Activated T-helper 1 cell treated with anti-CD3 and anti-CD28 coated beads, Interleukin-12 subunit alpha, Interleukin-12 subunit beta, Interleukin-2, Interleukin-4 antibody, amounts not matched to agents 30 ng/mL and 10 ng/mL and 1 ng/mL, durations not matched to agents 14 hours and 24 hours and 36 hours (primary cell): ENCODE results near the gene C1QTNF2. TPM values are rescaled to one million over a fixed set of nuclear protein-coding genes. Genes with fewer than 3 reads are reported as not detected.

ENCODE experiments used
- DNase-seq: peaks from one replicate; pipeline ENCODE4 v3.0.0; 2021; ENCODE audit warnings: low spot score
- H3K27ac Mint-ChIP-seq: one replicate; pipeline ENCODE4 v1.8.0; 2021; ENCODE audit warnings: mild to moderate bottlenecking, mixed read lengths
- H3K27me3 Mint-ChIP-seq: one replicate; pipeline ENCODE4 v1.8.0; 2022; ENCODE audit warnings: mild to moderate bottlenecking, moderate library complexity, mixed read lengths; ENCODE audit not compliant: insufficient read depth
- H3K36me3 Mint-ChIP-seq: one replicate; pipeline ENCODE4 v1.8.0; 2021; ENCODE audit warnings: low read depth, mixed read lengths
- H3K4me1 Mint-ChIP-seq: one replicate; pipeline ENCODE4 v1.8.0; 2021; ENCODE audit warnings: low read depth, mixed read lengths
- H3K4me3 Mint-ChIP-seq: one replicate; pipeline ENCODE4 v1.8.0; 2021; ENCODE audit warnings: mild to moderate bottlenecking, moderate library complexity, mixed read lengths
- H3K9me3 Mint-ChIP-seq: one replicate; pipeline ENCODE4 v1.8.0; 2021; ENCODE audit warnings: mixed read lengths
- intact Hi-C: fragments of 100-400 bp; cut with micrococcal nuclease; formaldehyde crosslinking; loops from one replicate; pipeline ENCODE4 v1.15.1; 2024
- total RNA-seq: library from RNA; stranded (reverse); gene quantifications from 2 replicates; pipeline ENCODE4 v1.2.3, GENCODE V29; 2022

C1QTNF2 gene
- total RNA-seq, 1 donor from 2014 or later = not detected

DNA sequence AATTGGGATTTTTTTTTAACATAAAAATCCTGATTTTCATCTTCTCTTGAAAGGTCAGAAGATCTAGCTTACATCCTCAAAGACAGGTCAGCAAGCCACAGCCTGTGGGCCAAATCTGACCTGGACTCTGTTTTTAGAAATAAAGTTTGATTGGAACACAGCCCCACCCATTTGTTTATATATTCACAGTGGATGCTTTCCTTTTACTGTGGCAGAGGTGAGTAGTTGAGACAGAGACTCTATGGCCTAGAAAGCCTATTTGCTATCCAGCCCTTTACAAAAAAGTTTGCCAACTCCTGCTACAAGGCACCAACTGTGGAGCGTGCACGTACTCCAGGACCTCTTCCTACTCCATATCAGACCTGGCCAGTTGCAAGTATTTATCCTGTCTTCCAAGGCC is 44.7 kb downstream of the C1QTNF2 start:
- no peaks in the 10 kb centered on the region for H3K4me1 Mint-ChIP-seq
- H3K27ac Mint-ChIP-seq = no peak overlapping the region
- no peaks in the 10 kb centered on the region for H3K36me3 Mint-ChIP-seq
- peaks cover 5% of the 10 kb centered on the region for H3K27me3 Mint-ChIP-seq
- H3K4me3 Mint-ChIP-seq = no peak overlapping the region
- intact Hi-C loops = no loop called here
- DNase-seq = no peak
- no peaks in the 10 kb centered on the region for H3K9me3 Mint-ChIP-seq

DNA sequence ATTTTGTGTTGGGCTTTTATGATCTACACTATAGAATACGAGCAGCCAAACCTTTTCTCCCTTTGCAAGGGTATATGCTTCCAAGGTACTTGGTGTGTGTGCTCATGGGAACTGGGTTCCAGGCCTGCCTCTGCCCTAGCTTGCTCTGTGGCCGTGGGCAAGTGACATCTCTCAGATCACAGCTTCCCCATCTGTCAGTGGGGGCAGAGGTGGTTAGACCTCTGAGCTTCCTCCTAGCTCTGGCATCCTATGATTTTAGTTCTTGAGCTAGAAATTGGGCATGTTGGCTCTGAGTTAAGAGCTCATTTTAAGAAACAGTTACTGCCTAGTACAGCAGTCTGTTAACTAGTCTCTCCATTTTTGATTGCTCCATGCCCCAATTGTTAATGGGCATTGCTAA is 45.5 kb downstream of the C1QTNF2 start:
- Mint-ChIP-seq H3K27ac (no peak overlapping the region), H3K4me1 (no peaks in the 10 kb centered on the region), H3K9me3 (no peaks in the 10 kb centered on the region), H3K27me3 (peaks cover 7% of the 10 kb centered on the region), H3K4me3 (no peak overlapping the region), H3K36me3 (no peaks in the 10 kb centered on the region)
- no peak for DNase-seq
- intact Hi-C loops = no loop called here

GRCh38 chr5:160318409-160318808 is 52.0 kb downstream of the C1QTNF2 start:
- Mint-ChIP-seq H3K27ac (no peak overlapping the region), H3K27me3 (peaks cover 41% of the 10 kb centered on the region), H3K4me3 (no peak overlapping the region), H3K36me3 (no peaks in the 10 kb centered on the region), H3K9me3 (no peaks in the 10 kb centered on the region), H3K4me1 (no peaks in the 10 kb centered on the region)
- intact Hi-C loops = no loop called here
- no peak for DNase-seq

- Mint-ChIP-seq H3K27ac (no peak overlapping the region), H3K27me3 (peaks cover 50% of the 10 kb centered on the region), H3K4me3 (no peak overlapping the region), H3K9me3 (no peaks in the 10 kb centered on the region), H3K4me1 (no peaks in the 10 kb centered on the region), H3K36me3 (no peaks in the 10 kb centered on the region)
- intact Hi-C loops = no loop called here
- DNase-seq = no peak
Measured at GRCh38 chr5:160317434-160317833, 53.0 kb downstream of the C1QTNF2 start.

DNA sequence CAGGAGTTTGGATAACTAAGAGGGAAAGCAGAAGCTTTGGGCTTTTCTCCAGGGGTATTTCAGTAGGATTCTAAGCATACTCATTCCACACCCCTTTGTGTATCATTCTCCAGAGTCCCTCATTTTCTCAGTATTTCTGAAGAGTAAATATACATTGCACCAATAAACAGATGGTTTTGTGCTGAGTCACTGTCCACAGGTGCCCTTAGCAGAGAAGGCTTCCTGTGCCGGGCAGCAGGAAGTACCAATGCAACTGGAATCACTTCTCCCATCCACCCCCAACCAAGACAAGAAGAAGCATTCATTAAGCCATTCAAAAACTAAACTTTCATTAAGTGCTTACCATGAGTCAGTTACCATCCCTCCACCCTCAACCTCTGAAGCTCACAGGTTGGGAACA is 54.5 kb downstream of the C1QTNF2 start:
- Mint-ChIP-seq H3K9me3 (no peaks in the 10 kb centered on the region), H3K4me3 (no peak overlapping the region), H3K27ac (no peak overlapping the region), H3K27me3 (peaks cover 57% of the 10 kb centered on the region), H3K36me3 (no peaks in the 10 kb centered on the region), H3K4me1 (no peaks in the 10 kb centered on the region)
- no peak for DNase-seq
- intact Hi-C loops = no loop called here

DNA sequence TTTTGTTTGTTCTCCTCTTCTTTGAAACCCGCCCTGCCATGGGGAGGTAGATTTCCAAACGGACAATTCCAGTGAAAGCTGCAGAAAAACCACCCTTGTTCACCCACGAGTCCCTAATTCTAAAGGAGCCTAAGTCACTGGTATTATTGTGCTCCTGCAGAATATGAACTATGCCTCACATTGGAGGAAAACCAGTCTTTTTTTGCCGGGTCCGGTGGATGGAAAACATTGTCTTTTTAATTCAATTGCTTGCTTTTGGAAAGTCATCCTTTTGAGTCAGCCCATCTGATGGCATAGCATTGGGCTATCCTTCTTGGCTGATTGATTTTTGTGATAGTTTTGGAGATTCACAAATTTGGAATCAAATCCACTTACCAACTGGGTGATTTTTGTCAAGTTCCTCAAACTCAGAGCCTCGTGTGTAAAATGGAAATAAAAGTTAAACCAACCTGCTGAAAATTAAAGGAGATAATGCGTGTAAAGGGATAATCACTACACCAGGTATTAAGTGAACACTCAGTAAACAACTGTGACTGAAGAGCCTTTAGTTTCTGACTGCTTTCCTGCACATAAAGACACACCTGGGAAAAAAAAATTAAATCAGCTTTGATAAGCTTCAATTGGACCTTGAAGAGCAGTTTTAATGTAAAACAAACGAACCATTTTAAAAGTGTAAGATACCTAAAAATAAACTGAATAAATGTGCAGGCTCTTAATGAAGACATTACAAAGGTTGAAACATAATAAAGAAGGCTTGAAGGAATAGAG is 57.3 kb downstream of the C1QTNF2 start:
- Mint-ChIP-seq H3K27ac (no peak overlapping the region), H3K36me3 (no peaks in the 10 kb centered on the region), H3K4me3 (peak overlapping the region; percentile 45), H3K27me3 (peaks cover 68% of the 10 kb centered on the region), H3K4me1 (no peaks in the 10 kb centered on the region), H3K9me3 (no peaks in the 10 kb centered on the region)
- DNase-seq = no peak
- intact Hi-C loops = no loop called here

DNA sequence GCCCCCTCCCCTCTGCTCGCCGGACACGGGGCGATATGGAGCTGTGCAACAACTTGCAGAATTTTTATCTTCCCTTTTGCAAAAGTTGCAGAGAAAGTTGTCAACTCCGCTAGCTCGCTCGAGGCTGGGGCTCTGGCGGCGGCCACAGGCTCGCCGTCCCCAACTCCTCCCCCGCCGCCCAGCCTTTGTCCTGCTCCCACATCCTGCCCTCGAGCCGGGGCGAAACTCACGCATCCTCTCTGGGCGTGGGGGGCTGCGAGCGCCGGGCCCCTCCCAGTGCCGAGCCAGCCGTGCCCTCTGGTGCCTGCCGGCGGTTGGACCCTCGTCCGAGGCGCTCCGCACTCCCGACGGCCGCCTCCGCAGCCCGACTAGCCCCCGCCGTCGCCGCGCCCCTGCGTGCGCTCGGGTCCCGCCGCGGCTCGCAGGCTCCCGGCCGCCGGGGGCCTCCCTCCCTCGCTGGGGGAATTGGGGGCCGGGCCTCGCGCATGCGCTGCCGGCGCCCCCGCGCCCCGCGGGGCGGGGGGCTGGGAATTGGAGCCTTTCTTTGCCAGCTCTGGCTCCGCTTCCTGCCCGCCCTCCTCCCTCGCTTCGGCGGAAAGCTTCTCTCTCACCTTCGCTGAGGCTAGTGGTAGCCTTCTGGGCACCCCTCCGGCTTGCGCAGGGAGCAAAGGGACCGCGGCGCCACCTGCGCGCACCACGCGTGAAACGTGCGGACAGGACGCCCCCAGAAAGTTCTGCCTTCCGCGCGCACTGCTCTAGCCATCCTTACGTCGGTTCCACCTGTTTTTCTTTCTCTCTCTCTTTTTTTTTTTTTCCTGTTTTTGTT is 58.1 kb downstream of the C1QTNF2 start, which contains the start of gene CCNJL:
TSS of gene CCNJL (minus strand) at position 431 of the 826 bp plus-strand sequence. CDS start 641 bp downstream, outside the sequence.
- DNase-seq = no peak
- Mint-ChIP-seq H3K36me3 (no peaks in the 10 kb centered on the region), H3K27me3 (peaks cover 63% of the 10 kb centered on the region), H3K4me3 (peak within 1 kb of the TSS; percentile 45), H3K9me3 (no peaks in the 10 kb centered on the region), H3K4me1 (no peaks in the 10 kb centered on the region), H3K27ac (no peak within 1 kb of the TSS)
- intact Hi-C loops = no loop called here

DNA sequence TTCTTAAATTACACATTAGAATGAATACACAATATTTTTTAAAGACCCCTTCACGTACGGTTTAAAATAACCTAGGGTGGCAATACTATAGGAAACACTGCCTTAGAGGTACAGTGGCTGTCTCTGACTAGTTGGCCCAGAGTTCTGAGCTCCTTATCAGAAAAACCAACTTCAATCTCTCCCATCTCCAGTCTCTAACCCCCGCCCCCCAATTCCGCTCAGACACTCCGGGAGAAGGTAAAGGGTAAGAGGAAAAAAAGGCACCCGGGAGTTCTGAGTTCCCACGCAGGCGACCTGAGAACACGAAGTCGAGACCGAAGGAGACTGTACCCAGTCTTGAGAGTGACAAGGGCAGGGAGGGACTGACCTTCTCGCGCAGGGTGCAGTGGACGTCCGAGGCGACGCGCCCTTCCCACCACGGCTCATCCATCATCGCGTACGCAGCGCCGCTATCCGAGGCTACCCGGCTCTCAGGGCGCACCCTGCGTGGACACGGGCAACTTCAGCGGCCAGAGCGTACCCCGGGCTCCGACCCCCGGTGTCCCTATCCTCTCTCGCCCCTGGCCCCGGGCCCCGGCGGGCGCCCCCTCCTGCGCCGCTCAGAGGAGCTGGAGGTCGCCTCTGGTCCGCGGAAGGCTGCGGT is 58.8 kb downstream of the C1QTNF2 start:
- peak overlapping the region; percentile 43 for H3K4me3 Mint-ChIP-seq
- H3K27me3 Mint-ChIP-seq = peaks cover 57% of the 10 kb centered on the region
- DNase-seq = no peak
- no peak overlapping the region for H3K27ac Mint-ChIP-seq
- no peaks in the 10 kb centered on the region for H3K36me3 Mint-ChIP-seq
- H3K9me3 Mint-ChIP-seq = no peaks in the 10 kb centered on the region
- H3K4me1 Mint-ChIP-seq = no peaks in the 10 kb centered on the region
- intact Hi-C loops = no loop called here

DNA sequence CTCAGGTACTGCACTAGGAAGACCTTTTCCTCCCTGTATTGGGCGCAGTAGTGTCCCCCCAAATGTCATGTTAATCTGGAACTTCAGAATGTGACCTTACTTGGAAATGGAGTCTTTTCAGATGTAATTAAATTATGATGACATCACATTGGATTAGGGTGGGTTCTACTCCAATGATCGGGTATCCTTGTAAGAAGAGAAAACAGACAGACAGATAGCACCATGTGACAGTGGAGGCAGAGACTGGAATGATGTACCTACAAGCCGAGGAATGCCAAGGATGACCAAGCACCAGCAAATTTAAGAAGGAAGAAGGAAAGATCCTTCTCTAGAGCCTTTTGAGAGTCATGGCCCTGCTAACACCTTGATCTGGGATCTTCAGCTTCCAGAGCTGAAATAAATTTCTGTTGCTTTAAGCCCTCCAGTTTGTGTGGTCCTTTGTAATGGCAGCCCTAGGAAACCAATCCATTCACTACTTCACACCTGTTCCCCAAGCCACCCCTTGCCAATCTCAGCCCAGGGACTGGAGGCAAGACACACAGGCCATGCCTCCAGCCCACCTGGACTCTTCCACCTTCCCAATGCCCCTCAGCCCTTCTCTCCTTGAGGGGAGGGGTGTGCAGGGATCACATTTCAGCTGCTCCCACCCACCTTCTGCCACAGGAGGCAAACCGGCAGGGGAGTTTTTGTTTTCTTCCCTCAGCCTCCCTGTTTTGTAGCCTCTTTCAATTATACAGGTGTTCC is 59.7 kb downstream of the C1QTNF2 start:
- intact Hi-C loops = no loop called here
- Mint-ChIP-seq H3K36me3 (no peaks in the 10 kb centered on the region), H3K9me3 (no peaks in the 10 kb centered on the region), H3K4me1 (no peaks in the 10 kb centered on the region), H3K27ac (no peak overlapping the region), H3K27me3 (peaks cover 54% of the 10 kb centered on the region), H3K4me3 (no peak overlapping the region)
- no peak for DNase-seq

GRCh38 chr5:160310140-160310539 is 60.3 kb downstream of the C1QTNF2 start:
- Mint-ChIP-seq H3K36me3 (no peaks in the 10 kb centered on the region), H3K27ac (no peak overlapping the region), H3K4me1 (no peaks in the 10 kb centered on the region), H3K27me3 (peaks cover 52% of the 10 kb centered on the region), H3K9me3 (no peaks in the 10 kb centered on the region), H3K4me3 (no peak overlapping the region)
- intact Hi-C loops = no loop called here
- no peak for DNase-seq

DNA sequence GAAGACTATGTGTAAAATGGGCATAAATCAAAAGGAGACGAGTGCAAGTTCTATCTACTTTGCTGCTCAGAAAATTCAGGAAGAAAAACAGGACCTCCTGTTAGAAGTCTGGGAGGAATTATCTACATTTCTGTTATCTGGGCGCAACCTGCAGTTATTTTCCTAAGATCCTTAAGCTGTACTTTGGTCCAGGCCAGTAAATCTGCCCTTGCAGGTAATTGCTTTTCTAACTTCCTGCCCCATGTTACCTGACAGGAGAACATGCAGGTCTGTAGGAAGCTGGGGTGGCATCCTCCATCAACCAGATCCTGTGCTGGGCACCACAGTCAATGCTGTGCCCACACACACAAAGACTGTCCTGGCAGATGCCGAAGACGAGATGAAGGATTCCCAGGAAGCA is 63.7 kb downstream of the C1QTNF2 start:
- Mint-ChIP-seq H3K4me1 (no peaks in the 10 kb centered on the region), H3K27ac (no peak overlapping the region), H3K36me3 (no peaks in the 10 kb centered on the region), H3K4me3 (no peak overlapping the region), H3K9me3 (no peaks in the 10 kb centered on the region), H3K27me3 (peaks cover 29% of the 10 kb centered on the region)
- intact Hi-C loops = no loop called here
- no peak for DNase-seq

DNA sequence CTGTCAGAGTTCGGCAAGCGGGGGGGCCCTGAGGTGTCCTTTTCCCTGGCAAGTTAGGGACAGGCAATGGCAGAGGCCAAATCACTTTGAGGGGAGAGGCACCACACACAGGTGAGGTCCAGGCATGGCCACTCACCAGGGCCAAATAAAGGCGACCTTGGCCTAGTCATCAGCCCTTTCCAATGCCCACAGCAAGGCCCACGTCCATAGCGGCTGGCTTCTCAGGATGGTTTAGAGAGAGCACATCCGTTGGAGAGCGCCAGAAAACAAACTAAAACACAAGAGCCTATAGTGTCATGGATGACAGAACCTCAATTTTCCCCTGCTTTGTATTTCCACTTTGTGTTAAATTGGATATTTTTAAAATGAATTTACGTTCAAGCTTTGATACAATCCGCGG is 65.1 kb downstream of the C1QTNF2 start:
- no peaks in the 10 kb centered on the region for H3K4me1 Mint-ChIP-seq
- no peak overlapping the region for H3K27ac Mint-ChIP-seq
- no peaks in the 10 kb centered on the region for H3K9me3 Mint-ChIP-seq
- intact Hi-C loops = no loop called here
- H3K36me3 Mint-ChIP-seq = no peaks in the 10 kb centered on the region
- peaks cover 16% of the 10 kb centered on the region for H3K27me3 Mint-ChIP-seq
- DNase-seq = no peak
- no peak overlapping the region for H3K4me3 Mint-ChIP-seq
